ENCODE data around the gene IQGAP2.

IQGAP2 gene

GRCh38 chr5:76608833-76609232, 205.7 kb downstream of the IQGAP2 start:
- Histone ChIP-seq H3K9ac (ENCODE audit: low read length) (no peak overlapping the region), H3K36me3 (ENCODE audit: control insufficient read depth, insufficient read depth, low read length, severe bottlenecking) (no peaks in the 10 kb centered on the region), H3K4me1 (ENCODE audit: control insufficient read depth, insufficient read depth, low read length) (peaks cover 22% of the 10 kb centered on the region), H3K9me3 (ENCODE audit: control insufficient read depth, low read length) (no peaks in the 10 kb centered on the region), H3K27me3 (replicated peaks; ENCODE audit: control insufficient read depth, insufficient read depth, low read length) (no peaks in the 10 kb centered on the region), H3K4me3 (ENCODE audit: low read length) (no peak overlapping the region)
- peak; percentile 31 for DNase-seq (ENCODE audit: low read depth)

DNA sequence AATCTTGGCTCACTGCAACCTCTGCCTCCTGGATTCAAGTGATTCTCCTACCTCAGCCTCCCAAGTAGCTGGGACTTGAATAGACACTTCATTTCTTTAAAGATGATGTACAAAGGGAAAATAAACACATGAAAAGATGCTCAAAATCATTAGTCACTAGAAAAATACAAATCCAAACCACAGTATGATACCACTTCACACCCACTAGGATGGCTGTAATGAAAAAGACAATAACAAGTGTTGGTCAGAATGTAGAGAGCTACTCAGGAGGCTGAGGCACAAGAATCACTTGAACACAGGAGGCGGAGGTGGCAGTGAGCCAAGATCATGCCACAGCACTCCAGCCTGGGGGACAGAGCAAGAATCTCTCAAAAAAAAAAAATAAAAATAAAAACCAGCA, 207.1 kb downstream of the IQGAP2 start:
- no peak for DNase-seq (ENCODE audit: low read depth)
- no peaks in the 10 kb centered on the region for H3K9me3 ChIP-seq (ENCODE audit: control insufficient read depth, low read length)
- H3K36me3 ChIP-seq (ENCODE audit: control insufficient read depth, insufficient read depth, low read length, severe bottlenecking): no peaks in the 10 kb centered on the region
- no peak overlapping the region for H3K9ac ChIP-seq (ENCODE audit: low read length)
- H3K27me3 ChIP-seq (replicated peaks; ENCODE audit: control insufficient read depth, insufficient read depth, low read length): no peaks in the 10 kb centered on the region
- peaks cover 14% of the 10 kb centered on the region for H3K4me1 ChIP-seq (ENCODE audit: control insufficient read depth, insufficient read depth, low read length)
- H3K4me3 ChIP-seq (ENCODE audit: low read length): no peak overlapping the region

DNA sequence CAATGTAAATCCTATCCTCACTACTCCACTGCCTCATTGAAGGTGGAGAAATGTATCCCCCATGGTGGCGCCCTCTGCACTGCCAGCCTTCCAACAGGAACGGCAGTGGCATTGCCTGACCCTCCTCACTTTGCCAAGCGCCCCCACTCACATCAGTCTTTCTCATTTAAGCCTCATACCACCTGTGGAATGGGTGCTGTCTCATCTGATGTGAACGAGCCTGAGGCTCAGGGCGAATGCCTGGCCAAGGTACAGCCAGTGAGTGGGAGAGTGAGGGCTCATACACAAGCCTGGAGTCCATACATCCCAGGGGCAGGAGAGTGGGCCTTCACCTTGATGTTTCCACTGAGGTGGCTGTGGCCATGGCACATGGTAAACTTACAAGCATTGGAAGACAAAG, 209.9 kb downstream of the IQGAP2 start:
- Histone ChIP-seq H3K9ac (ENCODE audit: low read length) (no peak overlapping the region), H3K9me3 (ENCODE audit: control insufficient read depth, low read length) (no peaks in the 10 kb centered on the region), H3K4me3 (ENCODE audit: low read length) (no peak overlapping the region), H3K4me1 (ENCODE audit: control insufficient read depth, insufficient read depth, low read length) (no peaks in the 10 kb centered on the region), H3K27me3 (replicated peaks; ENCODE audit: control insufficient read depth, insufficient read depth, low read length) (no peaks in the 10 kb centered on the region), H3K36me3 (ENCODE audit: control insufficient read depth, insufficient read depth, low read length, severe bottlenecking) (no peaks in the 10 kb centered on the region)
- no peak for DNase-seq (ENCODE audit: low read depth)

GRCh38 chr5:76615759-76616158, 212.7 kb downstream of the IQGAP2 start:
- no peaks in the 10 kb centered on the region for H3K9me3 ChIP-seq (ENCODE audit: control insufficient read depth, low read length)
- H3K4me3 ChIP-seq (ENCODE audit: low read length): no peak overlapping the region
- no peak overlapping the region for H3K9ac ChIP-seq (ENCODE audit: low read length)
- no peaks in the 10 kb centered on the region for H3K27me3 ChIP-seq (replicated peaks; ENCODE audit: control insufficient read depth, insufficient read depth, low read length)
- DNase-seq (ENCODE audit: low read depth): no peak
- H3K36me3 ChIP-seq (ENCODE audit: control insufficient read depth, insufficient read depth, low read length, severe bottlenecking): no peaks in the 10 kb centered on the region
- H3K4me1 ChIP-seq (ENCODE audit: control insufficient read depth, insufficient read depth, low read length): no peaks in the 10 kb centered on the region

DNA sequence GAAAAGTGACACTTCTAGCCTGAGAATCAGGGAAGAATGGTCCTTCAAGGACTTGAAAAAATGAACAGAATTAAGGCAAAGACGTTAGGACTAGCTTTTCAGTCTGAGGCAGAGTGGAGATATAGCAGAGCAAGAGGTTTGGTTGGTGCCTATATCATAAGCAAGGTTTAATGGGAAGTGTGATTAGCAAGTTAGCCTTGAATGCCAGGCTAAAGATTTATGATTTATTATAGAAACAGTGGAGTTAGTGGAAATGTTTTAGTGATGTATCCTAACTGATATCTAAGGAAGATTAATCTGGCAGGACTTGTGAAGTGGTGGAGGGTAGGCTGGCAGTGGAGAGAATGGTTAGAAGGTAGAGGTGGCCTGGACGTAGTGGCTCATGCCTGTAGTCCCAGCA, 213.1 kb downstream of the IQGAP2 start:
- no peaks in the 10 kb centered on the region for H3K4me1 ChIP-seq (ENCODE audit: control insufficient read depth, insufficient read depth, low read length)
- no peaks in the 10 kb centered on the region for H3K27me3 ChIP-seq (replicated peaks; ENCODE audit: control insufficient read depth, insufficient read depth, low read length)
- H3K9ac ChIP-seq (ENCODE audit: low read length): no peak overlapping the region
- no peak for DNase-seq (ENCODE audit: low read depth)
- no peaks in the 10 kb centered on the region for H3K9me3 ChIP-seq (ENCODE audit: control insufficient read depth, low read length)
- no peak overlapping the region for H3K4me3 ChIP-seq (ENCODE audit: low read length)
- H3K36me3 ChIP-seq (ENCODE audit: control insufficient read depth, insufficient read depth, low read length, severe bottlenecking): no peaks in the 10 kb centered on the region

GRCh38 chr5:76617229-76617628, 214.1 kb downstream of the IQGAP2 start:
- no peaks in the 10 kb centered on the region for H3K4me1 ChIP-seq (ENCODE audit: control insufficient read depth, insufficient read depth, low read length)
- no peaks in the 10 kb centered on the region for H3K9me3 ChIP-seq (ENCODE audit: control insufficient read depth, low read length)

GRCh38 chr5:76617675-76618074, 214.6 kb downstream of the IQGAP2 start:
- H3K36me3 ChIP-seq (ENCODE audit: control insufficient read depth, insufficient read depth, low read length, severe bottlenecking): no peaks in the 10 kb centered on the region
- no peaks in the 10 kb centered on the region for H3K9me3 ChIP-seq (ENCODE audit: control insufficient read depth, low read length)
- H3K9ac ChIP-seq (ENCODE audit: low read length): no peak overlapping the region
- DNase-seq (ENCODE audit: low read depth): peak; percentile 58
- H3K27me3 ChIP-seq (replicated peaks; ENCODE audit: control insufficient read depth, insufficient read depth, low read length): no peaks in the 10 kb centered on the region
- H3K4me1 ChIP-seq (ENCODE audit: control insufficient read depth, insufficient read depth, low read length): no peaks in the 10 kb centered on the region
- no peak overlapping the region for H3K4me3 ChIP-seq (ENCODE audit: low read length)

More at GRCh38 chr5:76617229-76617628, 214.1 kb downstream of the IQGAP2 start:
- Histone ChIP-seq H3K4me3 (ENCODE audit: low read length) (no peak overlapping the region), H3K36me3 (ENCODE audit: control insufficient read depth, insufficient read depth, low read length, severe bottlenecking) (no peaks in the 10 kb centered on the region), H3K27me3 (replicated peaks; ENCODE audit: control insufficient read depth, insufficient read depth, low read length) (no peaks in the 10 kb centered on the region), H3K9ac (ENCODE audit: low read length) (no peak overlapping the region)
- DNase-seq (ENCODE audit: low read depth): peak; percentile 14

DNA sequence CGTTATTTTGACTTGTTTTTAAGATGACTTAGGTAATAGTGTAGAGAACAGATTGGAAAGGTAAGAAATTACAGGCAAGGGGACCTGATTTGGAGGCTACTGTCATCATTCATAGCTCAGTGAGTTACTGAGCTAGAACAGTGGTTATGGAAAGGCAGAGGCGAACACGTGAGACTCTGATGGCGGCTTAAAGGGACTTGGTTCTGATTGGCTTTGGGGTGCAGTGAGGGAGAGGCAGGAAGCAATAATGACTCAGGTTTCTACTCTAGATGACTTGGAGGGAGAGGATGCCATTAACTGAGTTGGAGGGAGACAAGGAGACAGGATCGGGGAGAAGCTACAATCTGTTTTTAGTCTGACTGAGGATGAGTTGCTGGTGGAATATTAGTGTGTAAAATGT, 217.1 kb downstream of the IQGAP2 start:
- H3K9ac ChIP-seq (ENCODE audit: low read length): no peak overlapping the region
- H3K4me3 ChIP-seq (ENCODE audit: low read length): no peak overlapping the region

GRCh38 chr5:76622076-76622475, 219.0 kb downstream of the IQGAP2 start:
- H3K27me3 ChIP-seq (replicated peaks; ENCODE audit: control insufficient read depth, insufficient read depth, low read length): no peaks in the 10 kb centered on the region
- H3K9ac ChIP-seq (ENCODE audit: low read length): no peak overlapping the region
- no peaks in the 10 kb centered on the region for H3K9me3 ChIP-seq (ENCODE audit: control insufficient read depth, low read length)
- H3K36me3 ChIP-seq (ENCODE audit: control insufficient read depth, insufficient read depth, low read length, severe bottlenecking): no peaks in the 10 kb centered on the region
- peaks cover 4% of the 10 kb centered on the region for H3K4me1 ChIP-seq (ENCODE audit: control insufficient read depth, insufficient read depth, low read length)
- peak overlapping the region; percentile 42 for H3K4me3 ChIP-seq (ENCODE audit: low read length)
- DNase-seq (ENCODE audit: low read depth): peak; percentile 73

More for the DNA sequence above, 217.1 kb downstream of the IQGAP2 start:
- Histone ChIP-seq H3K4me1 (ENCODE audit: control insufficient read depth, insufficient read depth, low read length) (peaks cover 4% of the 10 kb centered on the region), H3K27me3 (replicated peaks; ENCODE audit: control insufficient read depth, insufficient read depth, low read length) (no peaks in the 10 kb centered on the region), H3K9me3 (ENCODE audit: control insufficient read depth, low read length) (no peaks in the 10 kb centered on the region), H3K36me3 (ENCODE audit: control insufficient read depth, insufficient read depth, low read length, severe bottlenecking) (no peaks in the 10 kb centered on the region)
- peak; percentile 16 for DNase-seq (ENCODE audit: low read depth)

DNA sequence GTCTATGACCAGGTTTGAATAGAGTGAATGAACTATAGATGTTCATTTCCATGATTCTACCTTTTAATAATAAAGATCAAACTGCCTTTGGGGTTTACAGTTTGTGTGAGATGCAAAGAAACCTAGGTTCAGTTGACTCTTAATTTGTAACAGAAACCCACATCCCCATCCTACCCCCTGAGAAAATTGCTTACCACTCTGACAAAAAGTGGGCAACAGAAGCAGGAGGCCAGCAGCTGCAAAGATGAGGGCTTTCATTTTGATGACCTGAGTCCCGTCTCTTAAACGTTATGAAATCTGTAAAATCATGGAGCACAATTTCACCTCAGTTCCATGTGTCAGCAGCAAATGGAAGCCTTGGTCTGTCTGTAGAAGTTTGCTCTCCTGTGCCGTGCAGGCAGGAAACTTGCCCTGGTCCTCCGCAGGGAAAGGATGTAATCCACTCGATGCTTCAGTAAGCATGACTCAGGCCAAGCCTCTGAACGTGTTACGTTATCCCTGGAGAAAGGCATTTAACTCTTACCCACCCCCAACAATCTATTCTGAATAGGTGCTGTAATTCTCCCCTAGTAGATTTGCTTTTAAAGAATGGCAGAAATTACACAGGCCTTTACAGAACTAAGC, 220.0 kb downstream of the IQGAP2 start, which contains the start of gene F2RL2:
TSS of gene F2RL2 (minus strand) at position 431 of the 624 bp plus-strand sequence. CDS start at position 258, 173 bp downstream.
- Histone ChIP-seq H3K4me1 (ENCODE audit: control insufficient read depth, insufficient read depth, low read length) (peaks cover 4% of the 10 kb centered on the region), H3K9me3 (ENCODE audit: control insufficient read depth, low read length) (no peaks in the 10 kb centered on the region), H3K36me3 (ENCODE audit: control insufficient read depth, insufficient read depth, low read length, severe bottlenecking) (no peaks in the 10 kb centered on the region), H3K27me3 (replicated peaks; ENCODE audit: control insufficient read depth, insufficient read depth, low read length) (no peaks in the 10 kb centered on the region), H3K9ac (ENCODE audit: low read length) (peak within 1 kb of the TSS; percentile 18), H3K4me3 (ENCODE audit: low read length) (peak within 1 kb of the TSS; percentile 66)
- DNase-seq (ENCODE audit: low read depth): peak; percentile 93

DNA sequence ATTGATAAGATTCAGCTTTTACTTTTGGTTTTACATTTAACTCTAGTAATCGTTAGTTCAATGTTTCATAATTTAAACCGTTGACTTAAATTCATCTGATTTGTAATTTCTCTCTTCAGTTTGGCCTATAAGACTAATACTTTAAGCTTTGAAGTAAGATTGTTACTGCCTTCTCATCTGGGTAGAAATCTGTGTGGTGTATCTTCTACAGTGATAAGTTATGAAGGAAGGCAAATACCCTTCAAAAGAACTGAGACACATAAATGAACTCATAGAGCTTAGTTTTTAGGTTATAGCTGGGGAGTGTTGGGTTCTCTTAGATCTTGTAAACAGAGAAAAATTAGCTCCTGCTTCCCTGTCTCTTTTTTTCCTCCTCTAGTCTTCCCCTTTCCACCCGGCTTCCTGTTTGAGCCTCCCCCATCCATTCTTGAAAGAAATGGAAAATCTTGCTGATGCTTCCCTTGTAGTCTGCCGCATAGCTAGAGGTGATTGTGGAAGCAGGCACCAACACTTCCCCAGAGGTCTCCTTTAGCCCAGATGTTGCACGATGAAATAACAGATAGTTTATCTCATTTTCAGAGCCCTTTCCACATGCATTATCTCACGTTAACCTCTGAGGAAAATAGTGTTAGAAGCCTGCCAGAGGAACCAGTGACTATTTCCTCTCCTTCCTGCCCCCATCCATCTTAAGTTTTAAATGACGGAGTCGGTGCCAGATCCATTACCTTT, 222.2 kb downstream of the IQGAP2 start:
- H3K27me3 ChIP-seq (replicated peaks; ENCODE audit: control insufficient read depth, insufficient read depth, low read length): no peaks in the 10 kb centered on the region
- peaks cover 4% of the 10 kb centered on the region for H3K4me1 ChIP-seq (ENCODE audit: control insufficient read depth, insufficient read depth, low read length)
- H3K4me3 ChIP-seq (ENCODE audit: low read length): no peak overlapping the region
- no peaks in the 10 kb centered on the region for H3K9me3 ChIP-seq (ENCODE audit: control insufficient read depth, low read length)
- no peaks in the 10 kb centered on the region for H3K36me3 ChIP-seq (ENCODE audit: control insufficient read depth, insufficient read depth, low read length, severe bottlenecking)
- no peak overlapping the region for H3K9ac ChIP-seq (ENCODE audit: low read length)
- no peak for DNase-seq (ENCODE audit: low read depth)
